GM18511 (cell line): ENCODE results near the gene SLC29A1.
"Not testable (repeated sequence)": the region's sequence is repeated elsewhere in the genome, so short reads cannot be mapped to it uniquely, and the experiment has no call there.

Experiments used
- ATAC-seq: cut with Tn5 transposase; IDR thresholded peaks from one replicate; pipeline ENCODE4 v1.9.1; 2021; ENCODE audit warnings: mild to moderate bottlenecking, moderate library complexity; ENCODE audit not compliant: unreplicated experiment

SLC29A1 gene

DNA sequence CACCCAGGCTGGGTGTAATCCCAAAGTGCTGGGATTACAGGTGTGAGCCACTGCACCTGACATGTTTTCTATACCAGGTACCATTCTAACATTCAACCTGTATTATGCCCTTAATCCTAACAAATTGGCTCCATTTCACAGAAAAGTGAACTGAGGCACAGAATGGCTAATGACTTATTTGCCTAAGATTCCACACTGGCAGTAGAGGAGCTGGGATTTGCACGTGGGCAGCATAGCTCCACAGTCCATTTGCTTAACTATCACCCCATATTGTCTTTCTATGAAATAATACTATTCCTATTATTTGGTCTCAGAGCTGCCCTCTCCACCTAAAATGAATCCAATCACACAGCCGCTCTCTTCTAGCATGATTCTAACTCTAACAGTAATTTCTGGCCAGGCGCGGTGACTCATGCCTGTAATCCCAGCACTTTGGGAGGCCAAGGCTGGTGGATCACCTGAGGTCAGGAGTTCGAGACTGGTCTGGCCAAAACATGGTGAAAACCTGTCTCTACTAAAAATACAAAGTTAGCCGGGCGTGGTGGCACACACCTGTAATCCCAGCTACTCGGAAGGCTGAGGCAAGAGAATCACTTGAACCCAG is 30.0 kb upstream of the SLC29A1 start:
- ATAC-seq: no peak

DNA sequence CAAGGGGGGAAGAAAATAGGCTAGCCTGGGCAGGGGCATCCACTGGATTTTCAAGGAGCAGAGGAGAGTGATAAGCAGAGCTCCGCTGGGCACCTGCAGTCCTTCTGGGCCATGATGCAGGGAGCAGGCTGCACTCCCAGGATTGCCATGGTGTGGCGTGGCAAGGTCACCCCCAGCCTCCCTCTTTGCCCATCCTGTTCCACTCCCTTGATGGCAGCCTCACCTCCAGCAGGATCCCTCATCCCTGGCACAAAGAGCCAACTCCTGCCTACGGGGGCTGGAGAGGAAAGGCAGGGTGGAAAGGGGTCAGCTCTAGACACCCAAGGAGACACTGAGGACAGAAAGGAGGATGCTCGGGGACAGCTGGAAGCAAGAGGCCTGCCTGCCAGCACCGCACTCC is 29.1 kb upstream of the SLC29A1 start:
- no peak for ATAC-seq

DNA sequence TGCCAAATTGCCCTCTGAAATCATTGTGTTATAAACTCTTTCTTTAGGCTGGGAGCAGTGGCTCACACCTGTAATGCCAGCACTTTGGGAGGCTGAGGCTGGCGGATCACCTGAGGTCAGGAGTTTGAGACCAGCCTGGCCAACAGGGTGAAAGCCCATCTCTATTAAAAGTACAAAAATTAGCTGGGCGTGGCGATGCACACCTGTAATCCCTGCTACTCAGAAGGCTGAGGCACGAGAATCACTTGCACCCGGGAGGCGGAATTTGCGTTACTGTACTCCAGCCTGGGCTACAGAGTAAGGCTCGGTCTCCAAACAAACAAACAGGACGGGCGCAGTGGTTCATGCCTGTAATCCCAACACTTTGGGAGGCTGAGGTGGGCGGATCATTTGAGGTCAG is 27.0 kb upstream of the SLC29A1 start:
- ATAC-seq: not testable (repeated sequence)

DNA sequence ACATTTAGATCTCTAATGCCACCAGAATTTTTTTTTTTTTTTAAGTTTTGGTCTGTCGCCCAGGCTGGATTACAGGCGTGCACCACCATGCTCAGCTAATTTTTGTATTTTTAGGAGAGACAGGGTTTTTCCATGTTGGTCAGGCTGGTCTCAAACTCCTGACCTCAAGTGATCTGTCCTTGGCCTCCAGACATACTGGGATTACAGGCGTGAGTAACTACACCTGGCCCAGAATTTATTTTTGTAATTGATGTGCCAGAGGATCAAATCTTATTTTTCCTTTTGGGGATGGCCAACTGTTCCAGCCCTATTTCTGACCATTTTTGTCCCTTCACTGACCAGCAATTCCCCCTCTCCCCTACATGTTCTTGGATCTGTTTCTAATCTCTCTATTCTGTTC is 24.7 kb upstream of the SLC29A1 start:
- ATAC-seq: no peak

DNA sequence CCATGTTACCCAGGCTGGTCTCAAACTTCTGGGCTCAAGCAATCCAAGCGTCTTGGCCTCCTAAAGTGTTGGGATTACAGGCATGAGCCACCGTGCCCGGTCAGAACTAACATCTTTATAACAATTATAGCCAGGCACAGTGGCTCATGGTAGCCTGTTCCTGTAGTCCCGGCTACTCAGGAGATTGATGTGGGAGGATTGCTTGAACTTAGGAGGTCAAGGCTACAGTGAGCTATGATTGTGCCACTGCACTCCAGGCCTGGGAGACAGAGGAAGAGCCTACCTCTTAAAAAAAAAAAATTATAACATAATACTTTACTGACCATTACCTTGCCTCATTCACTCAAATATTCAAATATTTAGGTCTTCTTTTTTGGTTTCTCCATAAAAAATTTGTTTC is 23.5 kb upstream of the SLC29A1 start:
- ATAC-seq: no peak

DNA sequence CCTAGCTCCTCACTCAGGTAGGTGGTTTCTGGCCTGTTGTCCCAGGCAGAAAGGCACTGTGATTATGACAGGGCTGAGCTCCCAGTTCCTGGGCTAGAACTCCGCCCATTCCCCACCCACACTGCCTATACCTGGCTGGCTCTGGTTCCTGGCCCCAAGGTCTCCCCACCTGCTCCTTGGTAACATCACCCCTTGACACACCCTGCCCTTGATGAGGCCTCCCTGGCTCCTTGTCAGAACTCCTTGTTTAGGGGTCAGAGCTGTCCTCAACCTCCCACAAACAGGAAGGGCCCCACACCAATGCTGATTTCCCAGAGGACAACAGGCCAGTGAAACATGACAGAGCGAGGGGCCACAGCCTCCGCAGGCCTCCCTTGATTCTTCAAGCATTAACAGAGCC is 22.2 kb upstream of the SLC29A1 start:
- no peak for ATAC-seq

DNA sequence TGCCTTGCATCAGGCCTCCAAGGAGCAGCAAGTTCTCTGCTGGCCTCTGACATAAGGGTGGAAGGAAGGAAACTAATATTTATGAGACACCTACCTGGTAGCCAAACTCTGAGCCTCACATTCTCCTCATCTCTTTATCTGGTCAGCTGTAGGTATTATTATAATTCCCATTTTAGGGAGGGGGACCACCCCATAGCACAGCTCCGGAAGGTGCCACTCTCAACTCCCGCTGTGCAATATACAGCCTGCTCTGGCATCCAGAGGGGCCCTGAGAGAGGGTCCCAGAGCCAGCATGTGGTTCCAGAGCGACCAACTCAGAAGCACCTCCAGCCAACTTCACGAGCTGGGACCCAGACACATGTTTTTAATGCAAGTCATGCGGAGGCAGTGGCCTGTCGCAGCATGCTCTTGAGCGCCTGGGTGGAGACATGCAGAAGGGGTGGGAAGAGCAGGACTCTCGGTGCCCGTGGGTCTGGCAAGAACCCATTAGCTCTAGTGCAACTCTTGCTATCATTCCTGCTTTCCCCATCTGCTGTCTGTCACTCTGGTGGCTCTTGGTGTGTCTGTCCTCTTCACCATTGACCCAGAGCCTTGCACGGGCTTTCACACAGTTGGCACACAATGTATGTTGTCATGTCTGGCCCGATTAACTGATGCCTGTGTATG is 21.6 kb upstream of the SLC29A1 start:
- no peak for ATAC-seq

DNA sequence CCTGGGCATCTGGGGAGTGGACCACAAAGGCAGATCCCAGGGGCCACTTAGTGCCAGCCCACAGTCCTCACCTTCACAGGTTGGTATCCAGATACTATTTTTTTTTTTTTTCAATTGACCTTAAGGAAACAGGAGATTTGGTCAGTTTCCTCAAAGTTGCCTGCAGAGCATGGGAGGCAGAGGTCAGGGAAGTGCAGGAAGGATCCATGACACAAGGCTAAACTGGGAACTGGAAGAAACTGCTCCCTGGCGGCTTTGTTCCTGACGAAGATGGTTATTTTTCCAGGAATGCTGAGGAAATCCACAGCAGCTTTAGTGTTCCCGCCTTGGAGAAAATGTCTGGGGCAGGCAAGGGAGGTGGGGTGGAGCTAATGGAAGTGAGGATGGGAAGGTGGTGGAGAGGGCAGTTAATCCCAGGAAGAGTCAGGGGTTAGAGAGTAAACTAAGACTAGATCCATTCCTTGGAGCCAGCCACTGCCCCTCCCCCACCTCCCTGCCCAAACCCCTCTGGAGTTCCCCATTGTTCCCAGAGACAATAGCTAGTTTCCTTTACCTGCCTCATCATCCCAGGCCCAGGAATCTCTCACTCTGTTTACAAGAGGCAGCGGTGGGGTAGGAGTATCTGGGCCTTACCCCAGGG is 20.9 kb upstream of the SLC29A1 start:
- ATAC-seq: no peak

DNA sequence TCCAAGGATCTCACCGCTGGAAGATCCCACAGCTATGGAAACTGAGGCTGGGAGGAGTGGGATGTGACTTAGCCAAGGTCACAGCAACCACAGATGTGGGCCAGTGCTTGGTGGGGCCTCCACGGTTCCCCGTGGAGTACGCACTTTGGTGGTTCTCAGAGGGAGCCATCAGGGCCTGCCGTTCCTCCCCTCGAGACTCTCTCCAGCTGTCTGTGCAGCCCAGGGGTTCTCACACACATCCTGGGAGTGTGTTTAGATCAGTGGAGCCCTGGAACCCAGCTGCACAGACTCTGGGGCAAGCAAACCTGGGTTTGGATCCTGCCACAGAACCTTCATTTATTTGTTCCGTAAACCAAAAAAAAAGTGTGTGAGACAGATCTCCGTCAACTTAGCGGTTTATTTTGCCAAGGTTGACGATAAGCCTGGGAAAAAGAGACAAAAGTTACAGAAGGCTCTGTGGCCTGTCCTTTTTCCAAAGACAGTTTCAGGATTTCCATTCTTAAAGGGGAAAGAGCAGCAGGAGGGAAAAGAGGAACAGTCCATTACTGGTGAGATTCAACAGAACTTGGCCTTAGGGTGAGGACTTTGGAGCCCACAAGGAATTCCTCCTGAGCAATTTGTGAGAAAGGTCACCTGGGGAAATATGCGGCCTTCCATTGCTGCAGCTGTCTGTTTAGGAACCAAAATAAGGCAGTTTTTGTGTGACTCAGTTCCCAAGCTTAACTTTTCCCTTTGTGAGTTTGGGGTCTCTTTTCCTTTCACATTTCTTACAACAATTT is 20.2 kb upstream of the SLC29A1 start:
- no peak for ATAC-seq

DNA sequence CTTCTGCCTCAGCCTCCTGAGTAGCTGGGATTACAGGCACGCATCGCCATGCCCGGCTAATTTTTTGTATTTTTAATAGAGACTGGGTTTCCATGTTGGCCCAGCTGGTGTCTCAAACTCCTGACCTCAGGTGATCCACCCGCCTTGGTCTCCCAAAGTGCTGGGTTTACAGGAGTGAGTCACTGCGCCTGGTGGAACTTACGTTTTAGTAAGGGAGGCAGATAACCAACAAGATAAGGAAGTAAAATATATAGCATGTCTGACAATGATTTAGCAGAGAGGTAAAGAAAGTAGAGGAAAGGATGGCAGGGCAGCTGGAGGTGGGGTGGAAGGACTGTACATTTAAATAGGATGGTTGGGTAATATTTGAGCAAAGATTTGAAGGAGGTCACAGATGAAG is 19.4 kb upstream of the SLC29A1 start:
- no peak for ATAC-seq

DNA sequence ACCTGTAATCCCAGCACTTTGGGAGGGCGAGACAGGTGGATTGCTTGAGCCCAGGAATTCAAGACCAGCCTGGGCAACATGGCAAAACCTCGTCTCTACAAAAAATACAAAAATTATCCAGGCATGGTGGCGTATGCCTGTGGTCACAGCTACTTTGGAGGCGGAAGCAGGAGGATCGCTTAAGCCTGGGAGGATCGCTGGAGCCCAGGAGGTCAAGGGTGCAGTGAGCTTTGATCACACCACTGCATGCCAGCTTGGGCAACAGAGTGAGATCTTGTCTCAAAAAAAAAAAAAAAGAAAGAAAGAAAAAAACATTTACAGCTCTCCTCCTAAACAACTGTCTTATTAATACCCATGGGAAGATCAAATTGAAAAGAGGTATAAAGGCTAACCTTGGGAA is 15.4 kb upstream of the SLC29A1 start:
- ATAC-seq: no peak

DNA sequence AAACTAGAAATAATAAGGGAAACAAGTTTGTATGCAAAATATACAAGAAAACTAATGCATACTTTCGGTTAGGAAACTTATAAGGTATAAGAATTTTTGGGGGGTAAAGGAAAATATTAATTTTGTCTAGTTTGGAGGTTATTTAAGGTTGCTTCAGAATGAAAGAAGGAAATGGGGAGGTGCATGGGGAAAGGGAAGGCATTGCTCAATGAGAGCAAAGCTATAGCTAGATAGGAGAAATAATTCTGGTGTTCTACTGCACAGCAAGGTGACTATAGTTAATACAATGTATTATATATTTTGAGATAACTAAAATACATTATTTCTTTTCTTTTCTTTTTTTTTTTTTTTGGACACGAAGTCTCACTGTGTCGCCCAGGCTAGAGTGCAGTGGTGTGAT is 12.1 kb upstream of the SLC29A1 start:
- no peak for ATAC-seq

DNA sequence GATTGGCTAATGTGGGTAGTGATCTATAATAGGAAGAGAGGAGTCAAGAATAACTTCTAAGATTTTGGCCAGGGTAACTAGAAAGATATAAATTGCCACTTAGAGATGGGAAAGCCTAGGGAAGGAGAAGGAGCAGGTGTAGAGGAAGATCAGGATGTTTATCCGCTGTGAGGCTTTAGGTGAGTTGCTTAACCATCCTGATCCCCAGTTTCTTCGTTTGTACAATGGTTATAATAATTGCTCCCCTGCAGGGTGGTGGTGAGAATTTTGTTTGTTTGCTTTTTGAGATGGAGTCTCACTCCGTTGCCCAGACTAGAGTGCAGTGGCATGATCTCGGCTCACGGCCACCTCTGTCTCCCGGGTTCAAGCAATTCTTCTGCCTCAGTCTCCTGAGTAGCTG is 9.1 kb upstream of the SLC29A1 start:
- ATAC-seq: no peak

DNA sequence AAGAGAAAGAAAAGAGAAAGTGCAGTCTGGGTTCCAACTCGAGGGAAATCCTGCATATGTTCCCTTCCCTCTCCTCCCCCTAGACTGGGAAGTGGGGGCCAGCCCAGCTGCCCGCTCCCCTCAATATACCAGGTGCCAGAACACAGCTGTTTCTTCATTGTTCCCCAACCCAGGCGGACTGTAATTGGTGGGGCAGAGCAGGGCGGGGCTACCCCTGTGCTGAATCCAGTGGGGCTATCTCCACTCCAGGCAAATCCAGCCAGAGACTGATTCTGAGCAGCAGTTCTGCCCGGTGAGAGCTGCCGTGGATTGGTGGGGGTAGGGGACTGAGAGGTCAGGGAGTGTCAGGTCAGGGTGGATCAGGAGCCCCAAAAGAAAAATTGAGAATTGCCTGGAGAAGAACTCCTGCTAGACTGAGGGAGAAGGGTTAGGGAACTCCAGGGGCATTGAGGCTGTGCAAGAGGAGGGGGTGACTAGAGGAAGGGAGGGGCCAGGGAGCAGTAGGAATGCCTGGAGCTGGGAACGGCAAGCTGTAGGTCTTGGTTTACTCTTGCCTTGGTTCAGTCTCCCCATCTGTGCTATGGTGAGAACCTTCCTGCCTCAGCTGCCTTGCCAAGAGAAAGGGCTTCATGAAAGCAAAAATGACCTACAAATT is 6.6 kb upstream of the SLC29A1 start, which contains the start of gene MYMX:
MYMX (plus strand) TSS at position 250 of the 655 bp plus-strand sequence. CDS start 546 bp downstream, outside the sequence.
- ATAC-seq: no peak

DNA sequence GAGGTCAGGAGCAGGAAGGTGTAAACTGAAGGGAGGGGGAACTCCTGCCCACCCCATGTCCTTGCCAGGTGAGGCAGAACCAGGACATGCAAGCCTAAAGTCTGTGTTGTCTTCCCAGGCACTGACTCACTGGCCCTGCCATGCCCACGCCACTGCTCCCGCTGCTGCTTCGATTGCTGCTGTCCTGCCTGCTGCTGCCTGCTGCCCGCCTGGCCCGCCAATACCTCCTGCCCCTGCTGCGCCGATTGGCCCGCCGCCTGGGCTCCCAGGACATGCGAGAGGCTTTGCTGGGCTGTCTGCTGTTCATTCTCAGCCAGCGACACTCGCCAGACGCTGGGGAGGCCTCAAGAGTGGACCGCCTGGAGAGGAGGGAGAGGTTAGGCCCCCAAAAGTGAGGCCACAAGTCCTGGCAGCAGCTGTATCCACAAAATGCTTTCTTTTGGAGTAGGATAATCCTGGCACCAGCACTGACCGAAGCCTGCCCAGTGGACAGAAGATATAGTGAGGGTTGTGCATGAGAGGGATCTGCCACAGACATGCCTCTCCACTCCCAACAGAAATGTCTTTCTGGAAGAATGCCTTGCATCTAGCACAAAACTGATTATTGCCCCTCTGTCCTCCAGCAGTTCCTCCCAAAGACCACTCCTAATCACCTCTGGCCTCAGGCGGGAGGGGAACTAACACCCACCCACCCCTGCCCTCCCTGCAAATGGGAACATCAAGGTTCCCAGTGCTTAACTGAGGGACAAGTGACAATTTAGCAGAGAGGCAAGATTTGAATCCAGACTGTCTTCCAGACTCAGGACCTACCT is 5.9 kb upstream of the SLC29A1 start:
- ATAC-seq: no peak

DNA sequence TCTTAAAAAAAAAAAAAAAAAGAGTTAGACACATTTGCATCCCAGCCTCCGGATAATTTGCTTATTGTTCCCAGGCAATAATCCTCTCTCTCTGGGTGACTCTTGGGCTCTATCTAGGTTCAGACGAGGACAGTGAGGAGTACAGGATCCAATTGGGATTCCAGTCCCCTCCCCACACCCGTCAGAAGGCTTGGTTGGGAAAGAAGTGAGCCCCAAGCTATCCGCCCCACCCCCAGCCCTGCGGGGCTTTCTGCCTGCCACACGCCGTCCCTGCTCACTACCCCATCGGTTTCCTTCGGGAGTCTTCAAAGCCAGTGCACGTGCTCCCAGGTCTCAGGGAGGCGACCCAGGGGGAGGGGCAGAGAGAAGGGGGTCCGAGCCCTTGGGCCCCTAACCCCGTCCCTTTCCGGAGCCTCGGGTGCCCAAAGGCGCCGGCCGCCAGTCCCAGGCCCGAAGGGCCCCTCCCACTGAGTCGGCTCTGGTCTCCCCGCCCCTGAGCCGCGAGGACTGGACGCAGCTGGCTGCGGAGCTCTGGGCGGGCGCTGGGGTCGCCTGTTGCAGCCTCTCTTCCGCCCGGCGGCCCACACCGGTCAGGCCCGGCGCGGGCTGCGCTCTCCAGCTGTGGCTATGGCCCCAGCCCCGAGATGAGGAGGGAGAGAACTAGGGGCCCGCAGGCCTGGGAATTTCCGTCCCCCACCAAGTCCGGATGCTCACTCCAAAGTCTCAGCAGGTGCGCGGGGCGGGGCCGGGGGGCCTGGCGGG is 4.2 kb upstream of the SLC29A1 start:
- peak; percentile 49 for ATAC-seq

DNA sequence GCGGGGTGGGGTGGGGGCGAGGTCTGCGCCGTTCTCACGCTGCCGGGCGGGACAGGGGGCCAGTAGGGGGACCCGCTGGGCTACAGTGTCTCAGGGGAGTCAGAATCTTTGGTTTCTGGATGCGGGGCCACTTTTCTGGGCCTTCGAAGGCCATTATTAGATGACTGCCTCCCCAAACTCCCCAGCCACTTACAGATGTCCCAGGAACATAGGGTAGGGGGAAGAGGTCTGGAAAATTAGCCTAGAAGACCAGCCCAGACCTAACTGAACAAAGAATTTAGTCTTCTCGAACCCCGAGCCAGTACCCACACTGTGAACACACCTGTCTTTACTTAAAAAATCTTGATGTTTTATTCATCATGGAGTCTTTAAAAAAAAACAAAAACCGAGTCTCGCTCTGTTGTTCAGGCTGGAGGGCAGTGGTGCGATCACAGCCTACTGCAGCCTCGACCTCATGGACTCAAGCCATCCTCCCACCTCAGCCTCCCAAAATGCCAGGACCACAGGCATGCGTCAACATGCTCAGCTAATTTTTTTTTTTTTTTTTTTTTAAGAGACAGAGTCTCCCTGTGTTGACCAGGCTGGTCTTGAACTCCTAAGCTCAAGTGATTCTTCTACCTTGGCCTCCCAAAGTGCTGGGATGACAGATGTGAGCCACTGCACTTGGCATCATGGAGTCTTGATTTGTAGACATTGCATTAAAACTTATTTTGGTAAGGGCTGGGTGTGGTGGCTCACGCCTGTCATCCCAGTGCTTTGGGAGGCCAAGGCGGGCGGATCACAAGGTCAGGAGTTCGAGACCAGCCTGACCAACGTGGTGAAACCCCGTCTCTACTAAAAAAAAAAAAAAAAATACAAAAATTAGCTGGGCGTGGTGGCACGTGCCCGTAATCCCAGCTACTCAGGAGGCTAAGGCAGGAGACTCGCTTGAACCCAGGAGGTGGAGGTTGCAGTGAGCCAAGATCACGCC is 3.3 kb upstream of the SLC29A1 start:
- no peak for ATAC-seq

DNA sequence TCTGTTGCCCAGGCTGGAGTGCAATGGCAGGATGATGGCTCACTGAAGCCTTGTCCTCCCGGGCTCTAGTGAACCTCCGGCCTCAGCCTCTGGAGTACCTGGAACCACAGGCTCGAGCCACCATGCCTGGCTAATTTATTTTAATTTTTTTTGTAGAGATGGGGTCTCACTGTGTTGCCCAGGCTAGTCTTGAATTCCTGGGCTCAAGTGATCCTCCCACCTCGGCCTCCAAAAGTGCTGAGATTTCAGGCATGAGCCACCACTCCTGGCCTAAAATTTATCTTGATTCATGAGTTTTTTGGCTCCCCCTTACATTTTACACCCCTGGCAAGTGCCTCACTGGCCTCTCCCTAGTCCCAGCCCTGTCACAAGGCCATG is 2.5 kb upstream of the SLC29A1 start:
- no peak for ATAC-seq
